HG03432 (cell line): ENCODE data around the gene REC8.

Experiments used
- ATAC-seq: cut with Tn5 transposase; IDR thresholded peaks from one replicate; pipeline ENCODE4 v1.9.1; 2021; ENCODE audit warnings: mild to moderate bottlenecking, moderate library complexity; ENCODE audit not compliant: unreplicated experiment

The REC8 gene

DNA sequence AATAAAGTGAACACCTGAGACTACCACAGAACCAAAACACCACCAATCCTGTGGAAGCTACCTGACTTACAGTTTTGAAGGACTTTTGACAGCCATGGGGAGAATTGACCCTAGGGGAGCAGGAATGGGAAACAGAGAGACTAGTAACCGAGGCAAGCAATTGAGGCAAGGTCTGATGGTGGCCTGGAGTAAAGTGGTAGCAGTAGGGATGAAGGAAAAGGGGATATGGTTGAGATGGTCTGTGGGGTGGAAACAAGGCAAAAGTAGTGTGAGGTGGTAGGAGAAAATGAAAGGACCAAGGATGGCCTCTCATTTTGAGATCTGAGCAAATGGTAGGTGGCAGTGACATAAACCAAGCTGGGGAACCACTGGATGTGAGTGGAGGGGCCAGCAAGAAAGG is 15.0 kb upstream of the REC8 start:
- ATAC-seq = no peak

DNA sequence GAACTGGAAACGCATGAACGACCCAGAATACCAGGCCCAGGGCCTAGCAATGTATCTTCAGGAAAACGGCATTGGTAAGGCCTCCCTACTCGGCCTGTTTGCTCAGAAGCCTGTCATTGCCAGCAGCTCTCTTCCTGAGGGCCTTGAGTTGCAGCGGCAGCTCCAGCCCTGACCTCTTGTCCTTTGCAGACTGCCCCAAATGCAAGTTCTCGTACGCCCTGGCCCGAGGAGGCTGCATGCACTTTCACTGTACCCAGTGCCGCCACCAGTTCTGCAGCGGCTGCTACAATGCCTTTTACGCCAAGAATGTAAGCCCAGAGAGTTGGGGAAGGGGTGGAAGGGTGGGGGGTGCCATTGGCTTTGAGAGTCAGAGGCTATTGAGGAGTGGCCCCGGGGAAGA is 14.5 kb upstream of the REC8 start:
- ATAC-seq = no peak

DNA sequence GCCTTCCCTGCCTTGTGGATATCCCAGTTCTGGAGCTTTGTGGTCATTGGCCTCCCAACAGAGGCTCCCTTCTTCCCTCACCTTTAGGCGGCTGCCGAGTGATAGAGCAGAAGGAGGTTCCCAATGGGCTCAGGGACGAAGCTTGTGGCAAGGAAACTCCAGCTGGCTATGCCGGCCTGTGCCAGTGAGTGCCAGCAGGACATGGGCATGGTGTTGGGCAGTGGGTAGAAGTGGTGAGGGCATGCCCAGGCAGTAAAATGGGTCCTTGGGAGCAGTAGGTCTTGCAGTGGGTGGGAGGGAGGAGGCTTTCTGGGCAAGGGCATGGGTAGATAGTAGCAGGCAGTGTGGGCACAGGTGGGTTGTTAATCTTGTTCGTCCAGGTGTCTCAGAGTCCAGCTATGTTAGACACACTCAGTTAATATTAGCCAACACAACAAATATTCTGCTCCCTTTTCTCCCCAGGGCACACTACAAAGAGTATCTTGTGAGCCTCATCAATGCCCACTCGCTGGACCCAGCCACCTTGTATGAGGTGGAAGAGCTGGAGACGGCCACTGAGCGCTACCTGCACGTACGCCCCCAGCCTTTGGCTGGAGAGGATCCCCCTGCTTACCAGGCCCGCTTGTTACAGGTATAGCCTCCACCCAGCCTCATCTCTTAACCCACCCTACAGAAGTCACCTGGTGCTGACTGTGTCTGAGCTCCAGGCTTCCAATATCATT is 11.9 kb upstream of the REC8 start:
- ATAC-seq = no peak

DNA sequence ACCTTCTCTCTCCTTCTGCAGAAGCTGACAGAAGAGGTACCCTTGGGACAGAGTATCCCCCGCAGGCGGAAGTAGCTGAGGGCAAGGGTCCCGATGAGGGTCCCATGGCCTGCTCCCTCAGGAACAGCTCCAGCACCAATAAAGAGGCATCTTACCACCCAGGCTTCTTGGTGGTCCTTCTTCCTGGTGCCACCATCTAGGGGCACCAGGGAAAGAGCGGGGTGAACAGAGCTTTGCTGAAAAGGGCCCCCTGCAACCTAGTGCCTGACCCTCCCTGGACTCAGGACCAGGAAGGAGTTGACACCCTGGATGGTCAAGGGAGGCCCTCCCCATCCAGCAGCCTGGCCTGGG is 11.4 kb upstream of the REC8 start:
- no peak for ATAC-seq

DNA sequence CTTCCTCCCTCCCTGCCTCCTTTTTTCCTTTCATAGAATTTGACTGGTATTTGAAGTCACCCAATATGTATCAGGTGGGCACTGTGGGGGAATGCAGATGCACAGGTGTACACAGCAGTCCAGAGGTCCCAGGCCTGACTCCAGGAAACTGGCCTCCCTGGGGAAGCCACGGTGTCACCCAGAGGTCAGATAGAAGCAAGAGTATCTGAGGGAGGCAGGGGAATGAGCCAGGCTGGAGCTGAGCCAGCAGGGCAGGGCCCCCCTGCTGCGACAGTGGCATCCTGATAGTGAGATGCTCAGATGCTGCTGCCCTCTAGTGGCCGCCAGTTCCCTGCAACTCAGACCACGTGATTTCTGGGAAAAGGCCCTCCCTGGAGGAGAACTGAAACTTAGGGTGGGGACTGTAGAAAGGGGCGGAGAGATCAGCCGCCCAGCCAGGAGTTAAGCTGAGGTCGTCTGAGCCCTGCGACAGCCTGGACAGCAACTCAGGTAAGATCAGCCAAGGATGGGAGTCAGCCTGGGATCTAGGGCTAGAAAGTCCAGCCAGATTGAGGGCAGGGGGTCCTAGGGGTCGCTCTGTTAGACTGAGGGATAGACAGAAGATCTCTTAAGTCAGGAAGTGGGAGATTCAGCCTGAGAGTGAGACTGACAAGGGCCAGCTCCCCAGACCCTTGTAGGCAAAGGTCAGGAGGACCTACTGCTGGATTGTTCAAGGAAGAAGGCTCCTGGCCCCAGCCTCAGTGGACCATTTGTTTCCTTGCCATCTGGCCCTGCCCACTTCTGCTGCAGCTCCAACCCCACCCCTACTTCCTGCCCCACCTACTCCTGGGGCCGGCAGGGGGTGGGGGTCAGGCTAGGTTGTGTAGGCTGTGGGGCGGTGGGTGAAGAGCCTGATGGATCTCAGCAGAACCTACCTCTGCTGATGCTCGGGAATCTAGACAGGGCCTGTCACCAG is 10.8 kb upstream of the REC8 start, which contains the start of gene IRF9:
Gene IRF9 (plus strand): TSS at position 416 of the 955 bp plus-strand sequence. CDS start 880 bp downstream, outside the sequence.
- peak; percentile 85 for ATAC-seq

DNA sequence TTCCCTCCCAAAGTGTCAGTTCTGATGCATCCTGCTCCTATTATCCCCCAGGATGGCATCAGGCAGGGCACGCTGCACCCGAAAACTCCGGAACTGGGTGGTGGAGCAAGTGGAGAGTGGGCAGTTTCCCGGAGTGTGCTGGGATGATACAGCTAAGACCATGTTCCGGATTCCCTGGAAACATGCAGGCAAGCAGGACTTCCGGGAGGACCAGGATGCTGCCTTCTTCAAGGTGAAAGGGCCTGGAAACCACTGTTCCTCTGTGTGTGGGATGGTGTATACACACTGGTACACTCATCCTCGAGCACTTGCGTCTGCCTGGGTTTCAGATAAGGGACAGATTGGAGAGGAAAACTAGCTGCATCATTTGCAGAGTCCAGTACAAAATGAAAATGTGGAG is 9.8 kb upstream of the REC8 start:
- ATAC-seq = no peak

DNA sequence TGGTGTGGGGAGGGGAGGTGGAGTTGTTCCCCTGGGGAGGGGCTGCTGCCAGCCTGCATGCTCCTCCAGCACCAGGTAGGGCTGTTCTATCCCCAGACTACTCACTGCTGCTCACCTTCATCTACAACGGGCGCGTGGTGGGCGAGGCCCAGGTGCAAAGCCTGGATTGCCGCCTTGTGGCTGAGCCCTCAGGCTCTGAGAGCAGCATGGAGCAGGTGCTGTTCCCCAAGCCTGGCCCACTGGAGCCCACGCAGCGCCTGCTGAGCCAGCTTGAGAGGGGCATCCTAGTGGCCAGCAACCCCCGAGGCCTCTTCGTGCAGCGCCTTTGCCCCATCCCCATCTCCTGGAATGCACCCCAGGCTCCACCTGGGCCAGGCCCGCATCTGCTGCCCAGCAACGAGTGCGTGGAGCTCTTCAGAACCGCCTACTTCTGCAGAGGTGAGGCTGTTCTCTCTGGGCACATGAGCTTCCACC is 7.3 kb upstream of the REC8 start:
- no peak for ATAC-seq

DNA sequence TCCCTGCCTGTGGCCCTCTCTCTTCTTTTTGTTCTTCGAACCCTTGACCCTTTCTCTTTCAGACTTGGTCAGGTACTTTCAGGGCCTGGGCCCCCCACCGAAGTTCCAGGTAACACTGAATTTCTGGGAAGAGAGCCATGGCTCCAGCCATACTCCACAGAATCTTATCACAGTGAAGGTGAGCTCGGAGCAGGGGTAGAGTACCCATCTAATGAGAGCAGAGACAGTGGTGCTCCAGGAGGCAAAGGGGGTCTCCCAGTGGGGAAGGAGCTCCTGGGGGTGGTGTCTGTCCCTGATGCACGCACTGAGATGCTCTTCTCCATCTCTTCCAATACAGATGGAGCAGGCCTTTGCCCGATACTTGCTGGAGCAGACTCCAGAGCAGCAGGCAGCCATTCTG is 6.1 kb upstream of the REC8 start:
- no peak for ATAC-seq

DNA sequence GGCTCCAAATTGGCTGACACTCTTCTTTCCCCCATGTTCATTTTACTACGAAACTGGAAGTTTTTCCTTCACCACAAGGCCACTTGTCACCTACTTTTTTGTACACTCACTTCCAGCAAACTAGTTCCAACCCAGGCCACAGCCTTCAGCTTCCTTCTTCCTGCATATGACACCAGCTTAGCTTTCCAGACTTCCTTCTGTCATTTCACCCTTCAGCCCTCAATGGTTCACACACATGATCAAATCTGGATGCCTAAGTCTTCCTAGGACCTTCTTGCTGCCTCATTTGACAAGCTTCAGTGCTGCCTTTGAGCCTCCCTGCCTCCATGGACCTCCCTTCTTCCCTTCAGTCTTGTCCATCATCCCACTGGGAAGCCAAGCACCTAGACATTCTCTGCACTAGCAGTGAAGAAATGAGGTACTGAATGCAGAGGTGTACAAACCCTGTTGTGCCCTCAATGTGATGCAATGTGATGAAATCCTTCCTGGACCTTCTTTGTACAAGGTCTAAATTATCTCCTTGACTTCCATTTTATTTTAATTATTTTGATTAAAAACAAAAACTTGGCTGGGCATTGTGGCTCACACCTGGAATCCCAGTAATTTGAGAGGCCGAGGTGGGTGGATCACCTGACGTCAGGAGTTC is 4.3 kb upstream of the REC8 start:
- no peak for ATAC-seq

DNA sequence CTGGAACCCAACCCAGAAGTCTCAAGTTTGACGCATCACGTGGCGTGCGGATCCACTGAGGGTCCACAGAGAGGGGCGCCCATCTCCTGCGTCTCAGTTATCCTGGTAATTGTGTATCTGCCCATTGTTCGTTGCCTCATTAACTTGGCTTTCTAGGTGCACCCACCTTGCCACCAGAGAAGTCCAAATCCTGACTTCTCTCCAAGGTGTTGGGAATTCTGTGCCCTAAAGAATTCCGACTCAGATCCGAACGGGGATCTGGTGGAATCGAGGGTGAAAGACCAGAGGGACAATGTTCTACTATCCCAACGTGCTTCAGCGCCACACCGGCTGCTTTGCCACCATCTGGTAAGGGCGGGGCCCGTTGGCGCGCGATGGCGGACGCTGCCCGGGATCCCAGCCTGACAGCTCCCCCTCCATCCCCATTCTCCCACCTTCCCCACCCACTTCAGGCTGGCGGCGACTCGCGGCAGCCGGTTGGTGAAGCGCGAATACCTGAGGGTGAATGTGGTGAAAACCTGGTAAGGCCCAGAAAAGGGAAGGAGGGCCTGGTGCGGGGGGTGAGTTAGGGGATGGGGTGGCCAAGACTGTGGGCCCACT is 481 bp downstream of the REC8 start:
- ATAC-seq = no peak

DNA sequence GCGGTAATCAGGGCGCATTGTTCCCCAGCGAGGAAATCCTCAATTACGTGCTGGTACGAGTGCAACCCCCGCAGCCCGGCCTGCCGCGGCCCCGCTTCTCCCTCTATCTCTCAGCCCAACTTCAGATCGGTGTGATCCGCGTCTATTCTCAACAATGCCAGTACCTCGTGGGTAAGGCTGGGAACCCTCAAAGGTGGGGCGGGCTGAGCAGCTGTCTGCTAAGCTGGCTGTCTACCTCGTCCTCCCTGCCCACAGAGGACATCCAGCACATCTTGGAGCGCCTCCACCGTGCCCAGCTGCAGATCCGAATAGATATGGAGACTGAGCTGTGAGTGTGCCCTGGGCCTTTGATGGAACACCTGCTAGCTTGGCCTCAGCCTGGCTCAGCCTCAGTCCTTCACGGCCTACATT is 996 bp downstream of the REC8 start:
- no peak for ATAC-seq

DNA sequence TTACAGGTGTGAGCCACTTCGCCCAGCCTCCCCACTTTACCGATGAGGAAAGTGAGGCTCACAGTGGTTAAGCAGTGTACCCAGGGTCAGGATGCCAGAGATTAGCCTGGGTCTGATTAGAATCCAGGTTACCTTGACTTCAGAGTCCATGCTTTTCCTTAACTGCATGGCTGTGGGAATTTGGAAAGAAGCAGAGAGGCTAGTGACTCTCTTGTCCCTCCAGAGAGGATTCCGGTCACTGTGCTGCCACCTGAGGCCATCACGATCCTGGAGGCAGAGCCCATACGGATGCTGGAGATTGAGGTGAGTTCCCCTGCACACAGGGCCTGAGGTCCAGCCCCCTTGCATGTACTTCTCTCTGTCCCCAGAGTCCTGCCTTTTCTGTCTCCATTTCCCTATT is 4.7 kb downstream of the REC8 start:
- no peak for ATAC-seq

DNA sequence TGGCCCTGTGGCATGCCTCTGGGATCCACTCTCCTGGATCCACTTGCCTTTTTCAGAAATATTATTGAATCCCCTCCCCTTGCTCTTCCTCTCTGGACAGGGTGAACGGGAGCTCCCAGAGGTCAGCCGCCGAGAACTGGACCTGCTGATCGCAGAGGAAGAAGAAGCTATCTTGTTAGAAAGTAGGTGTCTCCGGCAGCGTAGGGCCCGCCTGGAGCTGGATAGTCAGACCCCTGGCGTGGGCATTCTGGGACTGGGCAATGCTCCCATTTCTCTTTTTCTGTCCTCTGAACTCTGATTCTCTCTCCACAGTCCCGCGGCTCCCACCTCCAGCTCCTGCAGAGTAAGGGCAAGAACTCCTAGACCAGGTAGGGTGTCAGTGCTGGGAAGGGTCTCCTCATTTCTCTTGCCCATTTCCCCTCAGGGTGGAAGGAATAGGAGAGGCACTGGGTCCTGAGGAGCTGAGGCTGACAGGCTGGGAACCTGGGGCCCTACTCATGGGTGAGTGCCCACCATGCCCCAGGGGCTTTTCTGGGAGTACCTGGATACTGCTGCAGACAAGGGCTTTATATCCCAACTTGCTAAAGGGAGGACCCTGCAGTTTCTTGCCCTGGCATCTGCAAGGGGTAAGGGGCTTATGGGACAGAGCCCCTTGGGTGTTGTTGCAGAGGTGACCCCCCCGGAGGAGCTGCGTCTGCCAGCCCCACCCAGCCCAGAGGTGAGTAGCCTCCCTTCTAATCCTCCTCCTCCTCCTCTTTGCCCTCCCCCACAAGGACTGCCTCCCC is 5.4 kb downstream of the REC8 start:
- ATAC-seq = no peak

DNA sequence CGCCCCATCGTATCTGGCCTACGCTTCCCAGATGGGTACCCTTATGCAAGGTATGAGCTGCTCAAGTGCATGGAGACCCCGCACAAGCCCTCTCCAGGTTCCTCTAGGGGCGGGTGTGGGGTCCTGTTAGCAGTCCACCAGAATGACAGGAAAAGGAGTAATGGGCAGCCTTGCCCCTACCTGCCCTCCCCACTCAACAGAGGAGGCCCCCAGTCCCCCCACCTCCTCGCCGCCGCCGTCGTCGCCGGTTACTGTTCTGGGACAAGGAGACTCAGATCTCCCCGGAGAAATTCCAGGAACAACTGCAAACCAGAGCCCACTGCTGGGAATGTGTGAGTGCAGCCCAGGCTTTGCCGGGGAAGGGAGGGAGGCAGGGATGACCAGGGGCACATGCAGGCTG is 6.0 kb downstream of the REC8 start:
- no peak for ATAC-seq

DNA sequence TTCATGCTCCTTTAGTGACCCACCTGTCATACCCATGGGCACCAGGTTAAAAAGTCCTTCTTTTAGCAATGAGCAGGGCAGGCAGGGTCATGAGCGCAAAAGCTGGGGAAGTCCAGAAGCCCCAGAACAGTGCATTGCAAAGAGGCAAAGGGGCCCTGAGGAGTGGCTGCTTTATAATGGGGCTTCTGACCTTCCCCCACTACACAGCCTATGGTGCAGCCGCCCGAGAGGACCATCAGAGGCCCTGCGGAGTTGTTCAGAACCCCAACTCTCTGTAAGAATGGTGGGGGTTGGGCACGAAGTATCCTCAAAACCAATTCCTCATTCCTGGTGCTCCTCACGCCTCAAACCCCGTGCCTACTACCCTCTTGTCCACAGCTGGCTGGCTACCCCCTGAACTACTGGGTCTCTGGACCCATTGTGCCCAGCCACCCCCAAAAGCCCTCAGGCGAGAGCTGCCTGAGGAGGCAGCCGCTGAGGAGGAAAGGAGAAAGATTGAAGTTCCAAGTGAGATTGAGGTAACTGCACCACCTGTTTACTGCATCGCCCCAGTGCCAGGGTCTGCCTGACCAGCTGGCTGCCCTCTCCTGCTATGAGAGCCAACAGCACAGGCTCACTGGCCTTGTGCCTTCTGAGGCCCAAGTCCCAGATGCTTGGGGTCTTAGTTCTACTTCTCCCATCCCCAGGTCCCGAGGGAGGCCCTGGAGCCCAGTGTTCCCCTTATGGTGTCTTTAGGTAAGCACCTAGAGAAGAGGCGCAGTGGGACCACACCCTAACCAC is 6.7 kb downstream of the REC8 start:
- no peak for ATAC-seq

DNA sequence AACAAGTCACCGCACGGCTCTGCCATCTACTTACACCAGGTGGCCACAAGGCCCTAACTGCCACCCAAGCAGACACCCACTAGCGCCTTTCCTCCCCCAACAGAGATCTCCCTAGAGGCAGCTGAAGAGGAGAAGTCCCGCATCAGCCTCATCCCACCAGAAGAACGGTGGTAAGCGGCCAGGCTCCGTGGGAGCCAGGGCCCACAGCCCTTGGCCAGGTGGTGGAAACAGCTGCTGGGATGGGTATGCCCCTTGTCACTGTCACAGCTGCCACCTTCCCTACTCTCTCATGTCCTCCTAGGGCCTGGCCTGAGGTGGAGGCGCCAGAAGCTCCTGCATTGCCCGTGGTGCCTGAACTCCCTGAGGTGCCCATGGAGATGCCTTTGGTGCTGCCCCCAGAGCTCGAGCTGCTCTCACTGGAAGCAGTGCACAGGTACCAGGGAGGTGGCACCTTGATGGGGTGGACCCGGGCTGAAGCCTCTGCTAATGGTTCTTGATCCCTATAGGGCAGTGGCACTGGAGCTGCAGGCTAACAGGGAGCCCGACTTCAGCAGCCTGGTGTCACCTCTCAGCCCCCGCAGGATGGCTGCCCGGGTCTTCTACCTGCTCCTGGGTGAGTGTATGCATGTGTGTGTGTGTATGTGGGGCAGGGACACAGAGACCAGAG is 7.5 kb downstream of the REC8 start:
- ATAC-seq = no peak

DNA sequence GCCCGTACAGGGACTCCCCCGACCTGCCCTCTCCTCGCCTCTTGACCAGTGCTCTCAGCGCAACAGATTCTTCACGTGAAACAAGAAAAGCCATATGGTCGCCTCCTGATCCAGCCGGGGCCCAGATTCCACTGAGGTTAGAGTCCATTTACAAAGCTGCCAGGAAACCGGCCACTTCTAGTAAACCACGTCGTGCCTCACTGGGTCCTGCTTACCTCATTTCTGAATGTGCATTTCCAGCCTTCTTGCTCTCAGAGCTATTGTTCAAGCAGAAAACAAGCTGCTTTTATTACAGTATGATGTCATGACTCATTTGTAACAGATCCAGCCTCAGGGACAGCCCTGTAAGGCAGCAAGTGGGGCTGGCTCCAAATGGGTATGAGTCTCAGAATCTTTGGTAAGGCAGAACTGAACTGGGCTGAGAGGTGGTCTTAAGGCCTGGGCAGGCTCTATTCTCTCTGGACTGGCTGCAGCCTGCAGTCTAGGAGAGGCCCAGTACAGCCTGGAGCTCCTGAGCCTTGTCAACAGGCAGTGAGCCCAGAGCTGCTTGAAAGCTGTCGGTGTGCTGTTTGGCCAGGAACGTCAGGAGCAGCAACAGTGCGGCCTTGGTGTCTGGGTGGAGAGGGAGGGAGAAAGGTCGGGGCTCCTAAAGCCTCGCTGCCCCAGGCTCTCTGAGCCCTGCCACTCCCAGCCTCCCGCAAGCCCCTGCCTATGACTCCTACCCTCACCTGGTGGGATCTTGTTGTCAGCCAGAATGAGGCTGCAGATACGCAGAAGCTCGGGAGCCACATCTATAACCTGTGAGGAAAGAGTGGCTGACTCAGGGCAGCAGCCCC is 8.3 kb downstream of the REC8 start:
- no peak for ATAC-seq

DNA sequence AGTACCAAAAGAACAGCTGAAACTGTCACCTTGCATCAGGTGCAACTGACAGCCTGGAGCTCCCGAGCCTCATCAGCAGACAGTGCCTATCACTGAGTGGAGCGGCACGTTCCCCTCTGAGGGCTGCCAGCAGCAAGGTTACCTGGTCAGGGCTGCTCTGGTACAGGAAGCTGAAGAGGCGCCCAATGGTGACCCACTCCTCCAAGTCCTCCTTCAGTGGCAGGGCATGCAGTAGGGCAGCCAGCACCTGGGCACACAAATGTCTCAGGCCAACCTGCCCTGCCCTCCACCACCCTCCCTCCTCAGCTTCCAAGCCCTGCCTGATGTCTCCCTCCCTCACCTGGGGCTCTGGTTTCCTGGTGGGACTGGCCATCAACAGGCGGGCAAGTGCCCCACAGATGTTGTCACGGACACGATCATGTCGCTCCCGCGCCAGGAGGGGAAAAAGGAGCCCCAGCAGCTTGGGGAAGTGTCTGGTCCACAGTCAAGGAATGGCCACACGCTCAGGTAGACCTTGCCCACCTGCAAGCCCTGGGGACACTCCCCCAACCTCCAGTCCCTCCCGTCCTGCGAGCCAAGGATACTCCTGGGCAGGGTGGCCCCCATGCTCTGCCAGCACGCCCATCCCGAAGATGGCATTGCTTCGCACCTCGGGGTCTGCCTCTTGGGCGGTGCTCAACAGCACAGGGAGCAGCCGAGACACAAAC is 9.6 kb downstream of the REC8 start:
- ATAC-seq = no peak
